ENCODE measurements around the gene JAM3.

The JAM3 gene

GRCh38 chr11:134040386-134041302 lies 28.2 kb upstream of the JAM3 start:
- TF ChIP-seq POLR2AphosphoS5 (IDR thresholded peaks at IDR 0.05; ENCODE audit: low read depth, low read length): no peak
- TF ChIP-seq TAF1 (IDR thresholded peaks at IDR 0.05; ENCODE audit: borderline replicate concordance, low read depth, low read length): no peak
- no peak for TF ChIP-seq POLR2A (IDR thresholded peaks at IDR 0.05; ENCODE audit: low read depth, low read length)
- DNase-seq (ENCODE audit: insufficient read length) (no peak), FAIRE-seq (no peak)

- no peak for DNase-seq (ENCODE audit: insufficient read length)
- FAIRE-seq: no peak
- TF ChIP-seq TAF1 (IDR thresholded peaks at IDR 0.05; ENCODE audit: borderline replicate concordance, low read depth, low read length): no peak
- no peak for TF ChIP-seq POLR2AphosphoS5 (IDR thresholded peaks at IDR 0.05; ENCODE audit: low read depth, low read length)
- TF ChIP-seq POLR2A (IDR thresholded peaks at IDR 0.05; ENCODE audit: low read depth, low read length): no peak
These were observed 27.5 kb upstream of the JAM3 start for GRCh38 chr11:134041349-134041748.

- DNase-seq (ENCODE audit: insufficient read length) (no peak), FAIRE-seq (no peak)
- TF ChIP-seq POLR2AphosphoS5 (IDR thresholded peaks at IDR 0.05; ENCODE audit: low read depth, low read length): no peak
- TF ChIP-seq TAF1 (IDR thresholded peaks at IDR 0.05; ENCODE audit: borderline replicate concordance, low read depth, low read length): no peak
- TF ChIP-seq POLR2A (IDR thresholded peaks at IDR 0.05; ENCODE audit: low read depth, low read length): no peak
These were observed 26.8 kb upstream of the JAM3 start for GRCh38 chr11:134041791-134042696.

GRCh38 chr11:134043821-134044420 lies 25.0 kb upstream of the JAM3 start:
- FAIRE-seq (no peak), DNase-seq (ENCODE audit: insufficient read length) (no peak)
- TF ChIP-seq TAF1 (IDR thresholded peaks at IDR 0.05; ENCODE audit: borderline replicate concordance, low read depth, low read length): no peak
- no peak for TF ChIP-seq POLR2AphosphoS5 (IDR thresholded peaks at IDR 0.05; ENCODE audit: low read depth, low read length)
- TF ChIP-seq POLR2A (IDR thresholded peaks at IDR 0.05; ENCODE audit: low read depth, low read length): no peak

- DNase-seq (ENCODE audit: insufficient read length) (no peak), FAIRE-seq (no peak)
- TF ChIP-seq POLR2AphosphoS5 (IDR thresholded peaks at IDR 0.05; ENCODE audit: low read depth, low read length): no peak
- no peak for TF ChIP-seq POLR2A (IDR thresholded peaks at IDR 0.05; ENCODE audit: low read depth, low read length)
- no peak for TF ChIP-seq TAF1 (IDR thresholded peaks at IDR 0.05; ENCODE audit: borderline replicate concordance, low read depth, low read length)
These were observed 24.2 kb upstream of the JAM3 start for GRCh38 chr11:134044514-134045284.

GRCh38 chr11:134045799-134046635 lies 22.9 kb upstream of the JAM3 start:
- DNase-seq (ENCODE audit: insufficient read length) (no peak), FAIRE-seq (no peak)

GRCh38 chr11:134046681-134047449 lies 22.0 kb upstream of the JAM3 start:
- FAIRE-seq (no peak), DNase-seq (ENCODE audit: insufficient read length) (no peak)
- no peak for TF ChIP-seq TAF1 (IDR thresholded peaks at IDR 0.05; ENCODE audit: borderline replicate concordance, low read depth, low read length)
- TF ChIP-seq POLR2AphosphoS5 (IDR thresholded peaks at IDR 0.05; ENCODE audit: low read depth, low read length): no peak
- no peak for TF ChIP-seq POLR2A (IDR thresholded peaks at IDR 0.05; ENCODE audit: low read depth, low read length)

More at GRCh38 chr11:134045799-134046635, 22.9 kb upstream of the JAM3 start:
- TF ChIP-seq POLR2A (IDR thresholded peaks at IDR 0.05; ENCODE audit: low read depth, low read length) (no peak), POLR2AphosphoS5 (IDR thresholded peaks at IDR 0.05; ENCODE audit: low read depth, low read length) (no peak), TAF1 (IDR thresholded peaks at IDR 0.05; ENCODE audit: borderline replicate concordance, low read depth, low read length) (no peak)

GRCh38 chr11:134047586-134047999 lies 21.3 kb upstream of the JAM3 start:
- TF ChIP-seq TAF1 (IDR thresholded peaks at IDR 0.05; ENCODE audit: borderline replicate concordance, low read depth, low read length) (no peak), POLR2A (IDR thresholded peaks at IDR 0.05; ENCODE audit: low read depth, low read length) (no peak), POLR2AphosphoS5 (IDR thresholded peaks at IDR 0.05; ENCODE audit: low read depth, low read length) (no peak)
- FAIRE-seq (no peak), DNase-seq (ENCODE audit: insufficient read length) (no peak)

GRCh38 chr11:134048028-134048427 lies 20.8 kb upstream of the JAM3 start:
- no peak for DNase-seq (ENCODE audit: insufficient read length)
- FAIRE-seq: no peak
- TF ChIP-seq POLR2AphosphoS5 (IDR thresholded peaks at IDR 0.05; ENCODE audit: low read depth, low read length): no peak
- TF ChIP-seq TAF1 (IDR thresholded peaks at IDR 0.05; ENCODE audit: borderline replicate concordance, low read depth, low read length): no peak
- no peak for TF ChIP-seq POLR2A (IDR thresholded peaks at IDR 0.05; ENCODE audit: low read depth, low read length)
